Fibroblast of pulmonary artery (primary cell): ENCODE measurements around the gene MEIKIN.
A peak's percentile ranks its signal among the peaks of the same experiment; 100 is the strongest.

Experiments used
- DNase-seq: peaks from one replicate; pipeline ENCODE4 v3.0.0-alpha.2; 2010; ENCODE audit warnings: low read depth
- H3K4me3 ChIP-seq: replicated peaks from 2 replicates; pipeline ENCODE4 v1.5.1; 2011; ENCODE audit warnings: low read depth, mild to moderate bottlenecking, control low read depth, low read length, moderate library complexity
- CTCF ChIP-seq: IDR thresholded peaks from 2 replicates; pipeline ENCODE4 v1.5.1; 2011; ENCODE audit warnings: mild to moderate bottlenecking, control low read depth, low read length, inconsistent platforms; ENCODE audit errors: missing control alignments

Gene MEIKIN

DNA sequence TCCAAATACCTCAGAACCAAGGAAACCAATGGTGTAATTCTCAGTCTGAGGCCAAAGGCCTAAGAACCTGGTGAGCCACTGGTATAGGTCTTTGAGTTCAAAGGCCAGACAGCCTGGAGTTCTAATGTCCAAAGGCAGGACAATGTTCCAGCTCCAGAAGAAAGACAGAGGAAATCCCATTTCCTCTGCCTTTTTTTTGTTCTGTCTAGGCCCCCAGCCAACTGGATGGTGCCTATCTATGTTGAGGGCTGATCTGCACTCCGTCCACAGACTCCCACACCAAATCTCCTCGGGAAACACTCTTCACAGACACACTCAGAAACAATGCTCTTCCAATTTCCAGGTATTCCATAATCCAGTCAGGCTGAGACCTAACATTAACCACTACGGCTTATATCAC lies 178.8 kb downstream of the MEIKIN start:
- TF ChIP-seq CTCF: no peak
- H3K4me3 ChIP-seq: no peak overlapping the region
- peak; percentile 54 for DNase-seq

DNA sequence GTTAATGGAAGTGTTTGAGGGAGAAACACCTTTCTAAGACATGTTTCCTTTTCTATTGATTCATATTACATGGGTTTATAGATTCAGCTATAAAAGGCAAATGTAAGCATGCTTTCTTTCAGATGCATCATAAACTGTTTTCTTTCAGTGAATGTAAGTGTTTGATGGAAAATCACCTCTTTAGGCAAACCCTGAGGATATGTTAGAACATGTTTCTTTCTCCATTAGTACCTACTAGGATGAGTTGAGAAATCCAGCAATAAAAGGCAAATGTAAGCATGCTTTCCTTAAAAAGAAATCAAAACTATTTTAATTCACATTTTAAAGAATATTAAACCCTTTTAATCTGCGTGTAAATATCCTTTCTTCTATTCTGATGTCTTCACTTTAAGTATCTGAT lies 180.2 kb downstream of the MEIKIN start:
- no peak for DNase-seq
- no peak overlapping the region for H3K4me3 ChIP-seq
- TF ChIP-seq CTCF: no peak

GRCh38 chr5:131763968-131764367 lies 181.5 kb downstream of the MEIKIN start:
- no peak overlapping the region for H3K4me3 ChIP-seq
- TF ChIP-seq CTCF: no peak
- DNase-seq: no peak

- TF ChIP-seq CTCF: no peak
- H3K4me3 ChIP-seq: no peak overlapping the region
- no peak for DNase-seq
Measured at GRCh38 chr5:131760793-131761192, 184.7 kb downstream of the MEIKIN start.

DNA sequence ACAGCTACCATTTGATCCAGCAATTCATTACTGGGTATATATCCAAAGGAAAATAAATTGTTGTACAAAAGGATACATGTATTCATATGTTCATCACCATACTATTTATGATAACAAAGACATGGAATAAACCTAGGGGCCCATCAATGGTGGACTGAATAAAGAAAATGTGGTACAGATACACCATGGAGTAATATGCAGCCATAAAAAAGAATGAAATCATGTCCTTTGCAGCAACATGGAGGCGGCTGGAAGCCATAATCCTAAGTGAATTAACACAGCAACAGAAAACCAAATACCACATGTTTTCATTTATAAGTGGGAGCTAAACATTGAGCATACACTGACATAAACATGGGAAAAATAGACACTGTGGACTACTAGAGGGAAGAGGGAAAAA lies 185.8 kb downstream of the MEIKIN start:
- DNase-seq: no peak
- no peak overlapping the region for H3K4me3 ChIP-seq
- no peak for TF ChIP-seq CTCF

- DNase-seq: no peak
- no peak overlapping the region for H3K4me3 ChIP-seq
- TF ChIP-seq CTCF: no peak
Measured at GRCh38 chr5:131758520-131758900, 187.0 kb downstream of the MEIKIN start.

DNA sequence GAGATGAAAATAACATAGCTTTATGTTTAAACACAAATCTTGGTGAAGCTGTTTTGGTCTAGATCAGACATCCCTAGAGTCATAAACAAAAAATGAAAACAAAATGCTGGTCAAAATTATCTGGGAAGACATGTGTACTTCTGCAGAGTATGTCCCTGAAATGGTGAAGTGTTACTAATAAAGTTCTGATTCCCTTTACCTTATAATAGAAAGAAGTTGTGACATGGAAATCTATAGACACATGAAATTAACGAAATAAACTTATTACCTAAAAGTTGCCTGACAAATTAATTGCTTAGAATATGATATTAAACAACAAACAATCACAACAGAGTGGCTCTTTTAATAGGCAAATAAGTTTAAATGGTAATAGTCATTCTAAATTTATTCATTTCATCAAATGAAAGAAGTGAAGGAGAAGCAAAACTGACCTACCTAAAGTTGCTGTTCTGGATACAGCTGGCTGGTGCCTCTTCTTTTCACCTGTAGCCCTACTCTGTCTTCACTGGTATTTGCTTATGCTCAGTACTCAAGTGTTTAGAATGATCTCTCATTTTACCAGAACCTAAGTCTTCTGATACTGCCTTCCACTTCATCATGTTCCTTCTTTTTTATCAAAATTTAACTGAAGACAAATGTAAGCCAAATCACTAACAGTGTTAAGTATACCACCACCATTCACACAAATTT lies 187.5 kb downstream of the MEIKIN start:
- no peak overlapping the region for H3K4me3 ChIP-seq
- TF ChIP-seq CTCF: no peak
- no peak for DNase-seq
